GM23338 (cell line): ENCODE data around the gene CACNA1B. TPM values are rescaled to one million over a fixed set of nuclear protein-coding genes. Genes with fewer than 3 reads are reported as not detected.
A peak's percentile ranks its signal among the peaks of the same experiment; 100 is the strongest.

Experiments used
- ATAC-seq: fragments of 200-7000 bp; cut with Tn5 transposase; 3 replicates; pipeline ENCODE4 v1.9.1; 2020
- DNase-seq: peaks from one replicate; pipeline ENCODE4 v3.0.0-alpha.2; 2015; ENCODE audit warnings: low spot score
- H2AFZ ChIP-seq: fragments of 200-600 bp; sonication (generic); 2 replicates; pipeline ENCODE4 v1.8.0; 2016; ENCODE audit warnings: antibody characterized with exemption, mild to moderate bottlenecking, moderate library complexity
- H3F3A ChIP-seq: fragments of 200-600 bp; sonication (generic); replicated peaks from 2 replicates; pipeline ENCODE4 v1.8.0; 2017; ENCODE audit warnings: antibody characterized with exemption, mixed run types, low read depth
- H3K27ac ChIP-seq: fragments of 200-600 bp; sonication (generic); 2 replicates; pipeline ENCODE4 v1.6.1; 2016; ENCODE audit warnings: low read depth
- H3K27me3 ChIP-seq: fragments of 200-600 bp; sonication (generic); 2 replicates; pipeline ENCODE4 v1.8.0; 2016; ENCODE audit warnings: mild to moderate bottlenecking, mixed run types, moderate library complexity; ENCODE audit not compliant: insufficient read depth
- H3K36me3 ChIP-seq: fragments of 200-600 bp; sonication (generic); 2 replicates; pipeline ENCODE4 v1.8.0; 2016; ENCODE audit warnings: mild to moderate bottlenecking; ENCODE audit not compliant: insufficient read depth
- H3K4me1 ChIP-seq: fragments of 200-600 bp; sonication (generic); 2 replicates; pipeline ENCODE4 v1.8.0; 2016; ENCODE audit warnings: mild to moderate bottlenecking, moderate library complexity; ENCODE audit not compliant: insufficient read depth
- H3K4me2 ChIP-seq: fragments of 200-600 bp; sonication (generic); 2 replicates; pipeline ENCODE4 v1.7.1; 2017; ENCODE audit warnings: mixed run types
- H3K4me3 ChIP-seq: fragments of 200-600 bp; sonication (generic); 2 replicates; pipeline ENCODE4 v1.6.1; 2016; ENCODE audit warnings: mixed run types
- H3K79me2 ChIP-seq: fragments of 200-600 bp; sonication (generic); replicated peaks from 2 replicates; pipeline ENCODE4 v1.8.0; 2017; ENCODE audit warnings: mild to moderate bottlenecking; ENCODE audit not compliant: insufficient read depth
- H3K9me2 ChIP-seq: fragments of 200-600 bp; sonication (generic); 2 replicates; pipeline ENCODE4 v1.8.0; 2017; ENCODE audit not compliant: insufficient read depth
- H4K20me1 ChIP-seq: fragments of 200-600 bp; sonication (generic); replicated peaks from 2 replicates; pipeline ENCODE4 v1.8.0; 2017; ENCODE audit warnings: mild to moderate bottlenecking; ENCODE audit not compliant: insufficient read depth
- H3K27ac Mint-ChIP-seq: 2 replicates; pipeline ENCODE4 v1.8.0; 2020; ENCODE audit warnings: inconsistent platforms, mild to moderate bottlenecking, moderate library complexity, mixed read lengths
- H3K27me3 Mint-ChIP-seq: 3 replicates; pipeline ENCODE4 v1.8.0; 2022; ENCODE audit warnings: low read depth, mild to moderate bottlenecking, moderate library complexity, mixed read lengths, inconsistent platforms; ENCODE audit not compliant: insufficient read depth, poor library complexity
- H3K36me3 Mint-ChIP-seq: 3 replicates; pipeline ENCODE4 v1.8.0; 2021; ENCODE audit warnings: low read depth, mild to moderate bottlenecking, inconsistent platforms, moderate library complexity, mixed read lengths
- H3K4me1 Mint-ChIP-seq: 3 replicates; pipeline ENCODE4 v1.8.0; 2020; ENCODE audit warnings: mild to moderate bottlenecking, inconsistent platforms, mixed read lengths
- H3K4me3 Mint-ChIP-seq: 3 replicates; pipeline ENCODE4 v1.8.0; 2021; ENCODE audit warnings: moderate library complexity, mild to moderate bottlenecking, inconsistent platforms, mixed read lengths
- H3K9me3 Mint-ChIP-seq: 3 replicates; pipeline ENCODE4 v1.8.0; 2020; ENCODE audit warnings: moderate library complexity, mild to moderate bottlenecking, inconsistent platforms, mixed read lengths
- EZH2phosphoT487 ChIP-seq: fragments of 200-600 bp; sonication (generic); IDR thresholded peaks from one replicate; pipeline ENCODE4 v1.8.1; 2018; ENCODE audit warnings: antibody characterized with exemption; ENCODE audit not compliant: unreplicated experiment
- JUNB ChIP-seq: IDR thresholded peaks from one replicate; pipeline ENCODE4 v1.6.1; 2016; ENCODE audit warnings: antibody characterized with exemption; ENCODE audit not compliant: unreplicated experiment
- POLR2AphosphoS5 ChIP-seq: IDR thresholded peaks from 2 replicates; pipeline ENCODE4 v1.6.1; 2016; ENCODE audit warnings: antibody characterized with exemption, low read depth
- STAT1 ChIP-seq: IDR thresholded peaks from one replicate; pipeline ENCODE4 v1.6.1; 2016; ENCODE audit warnings: antibody characterized with exemption; ENCODE audit not compliant: unreplicated experiment
- ZNF114 ChIP-seq: fragments of 250-450 bp; sonication (Bioruptor Pico); IDR thresholded peaks from 2 replicates; pipeline ENCODE4 v1.5.0; 2020; ENCODE audit warnings: mild to moderate bottlenecking, moderate library complexity
- polyA plus RNA-seq: library from polyadenylated mRNA; unstranded; fragments of >200 nt; fragmentation: Nextera tagmentation; extraction: Ambion mirVana; gene quantifications from 2 replicates; pipeline ENCODE4 v1.2.1, GENCODE V29; 2016
- total RNA-seq: library from RNA; depleted of rRNA; stranded (reverse); fragments of >200 nt; shearing (Covaris generic); gene quantifications from 2 replicates; pipeline ENCODE4 v1.2.3, GENCODE V29; 2014
- TF ChIP-seq, protein P1 (sequence below): fragments of 250-450 bp; sonication (Bioruptor Pico); IDR thresholded peaks from 2 replicates; pipeline ENCODE4 v1.5.0; 2020; ENCODE audit warnings: mild to moderate bottlenecking, moderate library complexity
- TF ChIP-seq, protein P2 (sequence below), 2 experiments: fragments of 200-600 bp in 1 of 2; sonication (generic) in 1 of 2; conservative IDR thresholded peaks; 2 replicates each; pipeline versions ENCODE4 v1.5.1 to v1.6.1; 2016 to 2017; ENCODE audit warnings: antibody characterized with exemption in 2 of 2, low read depth in 2 of 2, mild to moderate bottlenecking in 2 of 2, moderate library complexity in 1 of 2
- TF ChIP-seq, protein P3 (sequence below): IDR thresholded peaks from one replicate; pipeline ENCODE4 v1.6.1; 2018; ENCODE audit warnings: antibody characterized with exemption; ENCODE audit not compliant: unreplicated experiment

Gene CACNA1B
- total and polyA plus RNA-seq, 2 experiments from 2014 or later: 1.1 to 10.4 TPM

DNA sequence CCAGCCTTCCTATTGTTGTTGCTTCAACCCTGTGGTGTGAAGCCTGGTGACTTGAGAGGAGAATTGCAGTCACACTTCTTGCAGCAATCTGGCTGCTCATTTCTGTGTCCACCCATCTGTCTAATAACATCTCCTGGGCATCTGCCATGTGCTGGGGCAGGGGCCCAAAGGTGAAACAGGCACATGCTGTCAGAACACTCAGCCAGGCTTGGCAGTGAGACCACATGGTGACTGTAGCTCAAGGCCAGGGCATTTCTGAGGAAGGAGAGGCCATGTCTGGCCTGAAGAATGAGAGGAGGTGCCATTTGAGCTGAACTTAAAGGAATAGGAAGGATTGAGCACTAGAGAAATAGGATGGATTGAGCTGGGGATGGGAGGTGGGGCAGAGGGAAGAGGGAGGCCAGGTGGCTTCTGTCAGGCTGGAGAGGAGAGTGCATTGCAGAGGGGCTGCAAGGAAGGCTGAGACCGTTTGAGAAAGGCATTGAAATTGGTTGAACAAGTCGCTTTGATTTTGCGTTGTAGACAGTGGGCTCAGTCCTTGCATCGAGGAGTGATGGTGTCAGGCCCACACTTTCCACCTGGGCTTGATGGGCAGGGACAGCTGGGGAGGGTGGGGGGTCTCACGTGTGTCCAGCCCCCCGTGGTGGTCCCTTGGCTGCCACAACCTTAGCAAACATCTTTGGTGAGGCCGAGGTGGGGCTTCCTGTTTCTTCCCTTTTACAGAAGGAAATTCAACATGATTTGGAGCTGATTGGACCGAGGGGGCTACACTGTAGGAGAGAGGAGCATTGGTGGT is 222.4 kb downstream of the CACNA1B start:
- H3K36me3 Mint-ChIP-seq: peaks cover 23% of the 10 kb centered on the region

DNA sequence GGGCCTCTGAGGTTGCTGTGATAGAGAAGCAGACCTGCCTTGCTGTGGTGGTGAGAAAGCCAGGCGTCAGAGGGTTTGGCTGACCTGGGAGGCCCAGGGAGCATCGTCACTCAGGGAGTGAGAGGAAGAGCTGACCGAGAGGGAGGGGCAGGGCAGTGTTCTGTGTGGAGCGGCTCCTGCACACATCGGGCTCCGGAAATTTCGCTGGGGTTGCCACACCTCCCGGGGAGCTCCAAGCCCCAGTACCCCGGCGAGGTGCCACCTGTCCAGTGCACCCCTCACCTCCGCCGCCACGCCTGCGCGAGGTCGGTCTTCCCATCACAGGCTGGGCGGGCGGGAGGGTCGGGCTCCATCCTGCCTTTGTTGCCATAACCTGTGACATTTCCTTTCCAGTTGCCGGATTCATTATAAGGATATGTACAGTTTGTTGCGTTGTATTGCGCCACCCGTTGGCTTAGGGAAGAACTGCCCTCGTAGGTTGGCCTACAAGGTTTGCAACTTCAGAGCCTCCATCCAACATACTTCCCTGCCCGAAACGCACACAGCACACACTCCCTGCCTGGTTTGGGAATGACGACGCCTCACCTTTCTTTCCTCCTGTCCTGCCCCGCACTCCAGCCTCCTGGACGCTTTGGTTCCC is 223.2 kb downstream of the CACNA1B start:
- ATAC-seq: peak; percentile 62
- H3K4me3 ChIP-seq: no peak overlapping the region
- no peak overlapping the region for H3K27ac Mint-ChIP-seq
- H3K9me2 ChIP-seq: no peaks in the 10 kb centered on the region
- peak; percentile 73 for DNase-seq
- H2AFZ ChIP-seq: no peak overlapping the region
- H3K79me2 ChIP-seq: no peaks in the 10 kb centered on the region
- peaks cover 5% of the 10 kb centered on the region; the same call in 2 of the 3 replicates for H3K4me1 Mint-ChIP-seq
- H4K20me1 ChIP-seq: no peaks in the 10 kb centered on the region
- no peaks in the 10 kb centered on the region for H3K4me1 ChIP-seq
- no peaks in the 10 kb centered on the region for H3K36me3 ChIP-seq
- H3K4me2 ChIP-seq: no peak overlapping the region
- TF ChIP-seq, protein P1, sequence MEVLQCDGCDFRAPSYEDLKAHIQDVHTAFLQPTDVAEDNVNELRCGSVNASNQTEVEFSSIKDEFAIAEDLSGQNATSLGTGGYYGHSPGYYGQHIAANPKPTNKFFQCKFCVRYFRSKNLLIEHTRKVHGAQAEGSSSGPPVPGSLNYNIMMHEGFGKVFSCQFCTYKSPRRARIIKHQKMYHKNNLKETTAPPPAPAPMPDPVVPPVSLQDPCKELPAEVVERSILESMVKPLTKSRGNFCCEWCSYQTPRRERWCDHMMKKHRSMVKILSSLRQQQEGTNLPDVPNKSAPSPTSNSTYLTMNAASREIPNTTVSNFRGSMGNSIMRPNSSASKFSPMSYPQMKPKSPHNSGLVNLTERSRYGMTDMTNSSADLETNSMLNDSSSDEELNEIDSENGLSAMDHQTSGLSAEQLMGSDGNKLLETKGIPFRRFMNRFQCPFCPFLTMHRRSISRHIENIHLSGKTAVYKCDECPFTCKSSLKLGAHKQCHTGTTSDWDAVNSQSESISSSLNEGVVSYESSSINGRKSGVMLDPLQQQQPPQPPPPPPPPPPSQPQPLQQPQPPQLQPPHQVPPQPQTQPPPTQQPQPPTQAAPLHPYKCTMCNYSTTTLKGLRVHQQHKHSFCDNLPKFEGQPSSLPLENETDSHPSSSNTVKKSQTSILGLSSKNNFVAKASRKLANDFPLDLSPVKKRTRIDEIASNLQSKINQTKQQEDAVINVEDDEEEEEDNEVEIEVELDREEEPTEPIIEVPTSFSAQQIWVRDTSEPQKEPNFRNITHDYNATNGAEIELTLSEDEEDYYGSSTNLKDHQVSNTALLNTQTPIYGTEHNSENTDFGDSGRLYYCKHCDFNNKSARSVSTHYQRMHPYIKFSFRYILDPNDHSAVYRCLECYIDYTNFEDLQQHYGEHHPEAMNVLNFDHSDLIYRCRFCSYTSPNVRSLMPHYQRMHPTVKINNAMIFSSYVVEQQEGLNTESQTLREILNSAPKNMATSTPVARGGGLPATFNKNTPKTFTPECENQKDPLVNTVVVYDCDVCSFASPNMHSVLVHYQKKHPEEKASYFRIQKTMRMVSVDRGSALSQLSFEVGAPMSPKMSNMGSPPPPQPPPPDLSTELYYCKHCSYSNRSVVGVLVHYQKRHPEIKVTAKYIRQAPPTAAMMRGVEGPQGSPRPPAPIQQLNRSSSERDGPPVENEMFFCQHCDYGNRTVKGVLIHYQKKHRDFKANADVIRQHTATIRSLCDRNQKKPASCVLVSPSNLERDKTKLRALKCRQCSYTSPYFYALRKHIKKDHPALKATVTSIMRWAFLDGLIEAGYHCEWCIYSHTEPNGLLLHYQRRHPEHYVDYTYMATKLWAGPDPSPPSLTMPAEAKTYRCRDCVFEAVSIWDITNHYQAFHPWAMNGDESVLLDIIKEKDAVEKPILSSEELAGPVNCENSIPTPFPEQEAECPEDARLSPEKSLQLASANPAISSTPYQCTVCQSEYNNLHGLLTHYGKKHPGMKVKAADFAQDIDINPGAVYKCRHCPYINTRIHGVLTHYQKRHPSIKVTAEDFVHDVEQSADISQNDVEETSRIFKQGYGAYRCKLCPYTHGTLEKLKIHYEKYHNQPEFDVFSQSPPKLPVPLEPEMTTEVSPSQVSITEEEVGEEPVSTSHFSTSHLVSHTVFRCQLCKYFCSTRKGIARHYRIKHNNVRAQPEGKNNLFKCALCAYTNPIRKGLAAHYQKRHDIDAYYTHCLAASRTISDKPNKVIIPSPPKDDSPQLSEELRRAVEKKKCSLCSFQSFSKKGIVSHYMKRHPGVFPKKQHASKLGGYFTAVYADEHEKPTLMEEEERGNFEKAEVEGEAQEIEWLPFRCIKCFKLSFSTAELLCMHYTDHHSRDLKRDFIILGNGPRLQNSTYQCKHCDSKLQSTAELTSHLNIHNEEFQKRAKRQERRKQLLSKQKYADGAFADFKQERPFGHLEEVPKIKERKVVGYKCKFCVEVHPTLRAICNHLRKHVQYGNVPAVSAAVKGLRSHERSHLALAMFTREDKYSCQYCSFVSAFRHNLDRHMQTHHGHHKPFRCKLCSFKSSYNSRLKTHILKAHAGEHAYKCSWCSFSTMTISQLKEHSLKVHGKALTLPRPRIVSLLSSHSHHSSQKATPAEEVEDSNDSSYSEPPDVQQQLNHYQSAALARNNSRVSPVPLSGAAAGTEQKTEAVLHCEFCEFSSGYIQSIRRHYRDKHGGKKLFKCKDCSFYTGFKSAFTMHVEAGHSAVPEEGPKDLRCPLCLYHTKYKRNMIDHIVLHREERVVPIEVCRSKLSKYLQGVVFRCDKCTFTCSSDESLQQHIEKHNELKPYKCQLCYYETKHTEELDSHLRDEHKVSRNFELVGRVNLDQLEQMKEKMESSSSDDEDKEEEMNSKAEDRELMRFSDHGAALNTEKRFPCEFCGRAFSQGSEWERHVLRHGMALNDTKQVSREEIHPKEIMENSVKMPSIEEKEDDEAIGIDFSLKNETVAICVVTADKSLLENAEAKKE (CRISPR knock-in tag): no peak
- TF ChIP-seq, protein P2, sequence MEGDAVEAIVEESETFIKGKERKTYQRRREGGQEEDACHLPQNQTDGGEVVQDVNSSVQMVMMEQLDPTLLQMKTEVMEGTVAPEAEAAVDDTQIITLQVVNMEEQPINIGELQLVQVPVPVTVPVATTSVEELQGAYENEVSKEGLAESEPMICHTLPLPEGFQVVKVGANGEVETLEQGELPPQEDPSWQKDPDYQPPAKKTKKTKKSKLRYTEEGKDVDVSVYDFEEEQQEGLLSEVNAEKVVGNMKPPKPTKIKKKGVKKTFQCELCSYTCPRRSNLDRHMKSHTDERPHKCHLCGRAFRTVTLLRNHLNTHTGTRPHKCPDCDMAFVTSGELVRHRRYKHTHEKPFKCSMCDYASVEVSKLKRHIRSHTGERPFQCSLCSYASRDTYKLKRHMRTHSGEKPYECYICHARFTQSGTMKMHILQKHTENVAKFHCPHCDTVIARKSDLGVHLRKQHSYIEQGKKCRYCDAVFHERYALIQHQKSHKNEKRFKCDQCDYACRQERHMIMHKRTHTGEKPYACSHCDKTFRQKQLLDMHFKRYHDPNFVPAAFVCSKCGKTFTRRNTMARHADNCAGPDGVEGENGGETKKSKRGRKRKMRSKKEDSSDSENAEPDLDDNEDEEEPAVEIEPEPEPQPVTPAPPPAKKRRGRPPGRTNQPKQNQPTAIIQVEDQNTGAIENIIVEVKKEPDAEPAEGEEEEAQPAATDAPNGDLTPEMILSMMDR (conservative IDR thresholded peaks at IDR 0.05; ENCODE audit: low read depth in 2 of 2): peak; percentile 58 to 77
- TF ChIP-seq JUNB: no peak
- H3K9me3 Mint-ChIP-seq: no peaks in the 10 kb centered on the region; the same call in 1 of the 3 replicates
- H3K27ac ChIP-seq: no peak overlapping the region
- no peaks in the 10 kb centered on the region for H3K27me3 ChIP-seq
- H3K4me3 Mint-ChIP-seq: no peak overlapping the region
- peaks cover 6% of the 10 kb centered on the region for H3K27me3 Mint-ChIP-seq
- H3F3A ChIP-seq: no peaks in the 10 kb centered on the region
- H3K36me3 Mint-ChIP-seq: peaks cover 15% of the 10 kb centered on the region

More for the DNA sequence above, 222.4 kb downstream of the CACNA1B start:
- 0 out of 2 replicates have a peak, but pooled peaks cover under 1% of the 10 kb centered on the region for H3K36me3 ChIP-seq
- H3K4me2 ChIP-seq: no peak overlapping the region
- TF ChIP-seq POLR2AphosphoS5 (no peak), STAT1 (no peak), ZNF114 (CRISPR knock-in tag) (no peak), EZH2phosphoT487 (no peak)
- TF ChIP-seq, protein P3, sequence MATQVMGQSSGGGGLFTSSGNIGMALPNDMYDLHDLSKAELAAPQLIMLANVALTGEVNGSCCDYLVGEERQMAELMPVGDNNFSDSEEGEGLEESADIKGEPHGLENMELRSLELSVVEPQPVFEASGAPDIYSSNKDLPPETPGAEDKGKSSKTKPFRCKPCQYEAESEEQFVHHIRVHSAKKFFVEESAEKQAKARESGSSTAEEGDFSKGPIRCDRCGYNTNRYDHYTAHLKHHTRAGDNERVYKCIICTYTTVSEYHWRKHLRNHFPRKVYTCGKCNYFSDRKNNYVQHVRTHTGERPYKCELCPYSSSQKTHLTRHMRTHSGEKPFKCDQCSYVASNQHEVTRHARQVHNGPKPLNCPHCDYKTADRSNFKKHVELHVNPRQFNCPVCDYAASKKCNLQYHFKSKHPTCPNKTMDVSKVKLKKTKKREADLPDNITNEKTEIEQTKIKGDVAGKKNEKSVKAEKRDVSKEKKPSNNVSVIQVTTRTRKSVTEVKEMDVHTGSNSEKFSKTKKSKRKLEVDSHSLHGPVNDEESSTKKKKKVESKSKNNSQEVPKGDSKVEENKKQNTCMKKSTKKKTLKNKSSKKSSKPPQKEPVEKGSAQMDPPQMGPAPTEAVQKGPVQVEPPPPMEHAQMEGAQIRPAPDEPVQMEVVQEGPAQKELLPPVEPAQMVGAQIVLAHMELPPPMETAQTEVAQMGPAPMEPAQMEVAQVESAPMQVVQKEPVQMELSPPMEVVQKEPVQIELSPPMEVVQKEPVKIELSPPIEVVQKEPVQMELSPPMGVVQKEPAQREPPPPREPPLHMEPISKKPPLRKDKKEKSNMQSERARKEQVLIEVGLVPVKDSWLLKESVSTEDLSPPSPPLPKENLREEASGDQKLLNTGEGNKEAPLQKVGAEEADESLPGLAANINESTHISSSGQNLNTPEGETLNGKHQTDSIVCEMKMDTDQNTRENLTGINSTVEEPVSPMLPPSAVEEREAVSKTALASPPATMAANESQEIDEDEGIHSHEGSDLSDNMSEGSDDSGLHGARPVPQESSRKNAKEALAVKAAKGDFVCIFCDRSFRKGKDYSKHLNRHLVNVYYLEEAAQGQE: no peak
- ATAC-seq (no peak), DNase-seq (no peak)
- no peaks in the 10 kb centered on the region for H3K9me2 ChIP-seq
- H2AFZ ChIP-seq: no peak overlapping the region
- no peaks in the 10 kb centered on the region for H3F3A ChIP-seq
- Mint-ChIP-seq H3K27me3 (peaks cover 6% of the 10 kb centered on the region), H3K9me3 (peaks cover under 1% of the 10 kb centered on the region; the same call in 2 of the 3 replicates), H3K4me1 (peaks cover 5% of the 10 kb centered on the region; the same call in 2 of the 3 replicates), H3K27ac (no peak overlapping the region), H3K4me3 (no peak overlapping the region)
- no peaks in the 10 kb centered on the region for H3K79me2 ChIP-seq
- H3K27me3 ChIP-seq: no peaks in the 10 kb centered on the region
- H3K27ac ChIP-seq: no peak overlapping the region
- H3K4me1 ChIP-seq: no peaks in the 10 kb centered on the region
- H4K20me1 ChIP-seq: no peaks in the 10 kb centered on the region
- H3K4me3 ChIP-seq: no peak overlapping the region
